HEK293 (cell line): Measurements from ENCODE around the gene FTO.
"Not testable (repeated sequence)": the region's sequence is repeated elsewhere in the genome, so short reads cannot be mapped to it uniquely, and the experiment has no call there.

Source experiments
- CTCF ChIA-PET: fragments of 350-600 bp; formaldehyde crosslinking; extraction: SDS; loops from one replicate; lab custom pipeline; 2021; ENCODE audit warnings: antibody characterized with exemption; lab: Yijun Ruan, JAX
- POLR2A ChIA-PET: fragments of 300-600 bp; formaldehyde crosslinking; extraction: SDS; loops from one replicate; lab custom pipeline; 2020; ENCODE audit warnings: antibody characterized with exemption, inconsistent platforms; lab: Yijun Ruan, JAX
- H3K27ac ChIP-seq: fragments of 200-500 bp; sonication (Bioruptor generic); 2 replicates; pipeline ENCODE4 v1.5.1; 2014; ENCODE audit warnings: low read depth, low read length, control low read depth, inconsistent platforms; ENCODE audit errors: extremely low read depth
- H3K36me3 ChIP-seq, 2 experiments: fragments of 200-500 bp in 1 of 2; sonication (Bioruptor generic) in 1 of 2; 1 replicate in 1 of 2; 2 replicates in 1 of 2; pipeline ENCODE4 v1.5.1; 2014 to 2017; ENCODE audit warnings: inconsistent platforms in 2 of 2, low read length in 2 of 2; ENCODE audit not compliant: control insufficient read depth in 2 of 2, insufficient read depth in 1 of 2
- H3K4me1 ChIP-seq: fragments of 200-500 bp; sonication (Bioruptor generic); 2 replicates; pipeline ENCODE4 v1.5.1; 2014; ENCODE audit warnings: mild to moderate bottlenecking, low read length, inconsistent platforms; ENCODE audit not compliant: control insufficient read depth, insufficient read depth
- H3K4me3 ChIP-seq: 2 replicates; pipeline ENCODE4 v1.5.1; 2011; ENCODE audit warnings: low read depth, mild to moderate bottlenecking, control low read depth, low read length, moderate library complexity
- H3K9me3 ChIP-seq: fragments of 200-500 bp; sonication (Bioruptor generic); 2 replicates; pipeline ENCODE4 v1.5.1; 2014; ENCODE audit warnings: low read depth, low read length, inconsistent platforms; ENCODE audit not compliant: control insufficient read depth, insufficient read depth
- GLI2 ChIP-seq: fragments of 450-650 bp; formaldehyde crosslinking; IDR thresholded peaks from 2 replicates; pipeline ENCODE4; 2017; ENCODE audit warnings: missing biosample characterization, missing genetic modification characterization, low read depth, borderline replicate concordance
- HOXC10 ChIP-seq: sonication (generic); formaldehyde crosslinking; IDR thresholded peaks from 2 replicates; pipeline ENCODE4 v1.8.1; 2023; ENCODE audit warnings: mild to moderate bottlenecking, missing genetic modification reagents
- KLF1 ChIP-seq: fragments of 450-650 bp; formaldehyde crosslinking; IDR thresholded peaks from 2 replicates; pipeline ENCODE4 v1.5.1; 2016; ENCODE audit warnings: missing biosample characterization, missing genetic modification characterization
- ZEB2 ChIP-seq: fragments of 450-650 bp; formaldehyde crosslinking; IDR thresholded peaks from 2 replicates; pipeline ENCODE4 v1.5.1; 2016; ENCODE audit warnings: missing biosample characterization, missing genetic modification characterization
- ZFP37 ChIP-seq: fragments of 450-650 bp; formaldehyde crosslinking; IDR thresholded peaks from 2 replicates; pipeline ENCODE4 v1.5.1; 2016; ENCODE audit warnings: missing biosample characterization, missing genetic modification characterization
- ZIC2 ChIP-seq: fragments of 450-650 bp; formaldehyde crosslinking; IDR thresholded peaks from 2 replicates; pipeline ENCODE4 v1.5.1; 2016; ENCODE audit warnings: missing biosample characterization, missing genetic modification characterization
- ZNF2 ChIP-seq: fragments of 450-650 bp; formaldehyde crosslinking; IDR thresholded peaks from 2 replicates; pipeline ENCODE4 v1.5.1; 2016; ENCODE audit warnings: missing biosample characterization, missing genetic modification characterization
- ZNF501 ChIP-seq: fragments of 450-650 bp; formaldehyde crosslinking; IDR thresholded peaks from 2 replicates; pipeline ENCODE4 v1.5.1; 2016; ENCODE audit warnings: missing biosample characterization, missing genetic modification characterization
- ZNF510 ChIP-seq: fragments of 450-650 bp; formaldehyde crosslinking; IDR thresholded peaks from 2 replicates; pipeline ENCODE4 v1.5.1; 2018; ENCODE audit warnings: mild to moderate bottlenecking, missing genetic modification characterization, missing biosample characterization; ENCODE audit not compliant: insufficient replicate concordance
- ZNF558 ChIP-seq: fragments of 450-650 bp; formaldehyde crosslinking; IDR thresholded peaks from 2 replicates; pipeline ENCODE4 v1.5.1; 2016; ENCODE audit warnings: missing biosample characterization, missing genetic modification characterization
- ZNF791 ChIP-seq: fragments of 450-650 bp; formaldehyde crosslinking; IDR thresholded peaks from 2 replicates; pipeline ENCODE4 v1.5.1; 2016; ENCODE audit warnings: missing biosample characterization, missing genetic modification characterization
- ZSCAN18 ChIP-seq: fragments of 450-650 bp; formaldehyde crosslinking; IDR thresholded peaks from 2 replicates; pipeline ENCODE4 v1.5.1; 2016; ENCODE audit warnings: missing biosample characterization, missing genetic modification characterization
- ZSCAN23 ChIP-seq: fragments of 450-650 bp; formaldehyde crosslinking; IDR thresholded peaks from 2 replicates; pipeline ENCODE4 v1.5.1; 2016; ENCODE audit warnings: missing biosample characterization, missing genetic modification characterization
- ZSCAN5A ChIP-seq: fragments of 450-650 bp; formaldehyde crosslinking; IDR thresholded peaks from 2 replicates; pipeline ENCODE4 v1.5.1; 2016; ENCODE audit warnings: missing biosample characterization, missing genetic modification characterization
- TF ChIP-seq, protein P1 (sequence below): fragments of 450-650 bp; formaldehyde crosslinking; IDR thresholded peaks from 2 replicates; pipeline ENCODE4 v1.5.1; 2016; ENCODE audit warnings: missing biosample characterization, missing genetic modification characterization
- TF ChIP-seq, protein P2 (sequence below): fragments of 450-650 bp; formaldehyde crosslinking; conservative IDR thresholded peaks from 2 replicates; pipeline ENCODE4 v1.5.1; 2016; ENCODE audit warnings: low read depth, missing biosample characterization, missing genetic modification characterization

Gene FTO

DNA sequence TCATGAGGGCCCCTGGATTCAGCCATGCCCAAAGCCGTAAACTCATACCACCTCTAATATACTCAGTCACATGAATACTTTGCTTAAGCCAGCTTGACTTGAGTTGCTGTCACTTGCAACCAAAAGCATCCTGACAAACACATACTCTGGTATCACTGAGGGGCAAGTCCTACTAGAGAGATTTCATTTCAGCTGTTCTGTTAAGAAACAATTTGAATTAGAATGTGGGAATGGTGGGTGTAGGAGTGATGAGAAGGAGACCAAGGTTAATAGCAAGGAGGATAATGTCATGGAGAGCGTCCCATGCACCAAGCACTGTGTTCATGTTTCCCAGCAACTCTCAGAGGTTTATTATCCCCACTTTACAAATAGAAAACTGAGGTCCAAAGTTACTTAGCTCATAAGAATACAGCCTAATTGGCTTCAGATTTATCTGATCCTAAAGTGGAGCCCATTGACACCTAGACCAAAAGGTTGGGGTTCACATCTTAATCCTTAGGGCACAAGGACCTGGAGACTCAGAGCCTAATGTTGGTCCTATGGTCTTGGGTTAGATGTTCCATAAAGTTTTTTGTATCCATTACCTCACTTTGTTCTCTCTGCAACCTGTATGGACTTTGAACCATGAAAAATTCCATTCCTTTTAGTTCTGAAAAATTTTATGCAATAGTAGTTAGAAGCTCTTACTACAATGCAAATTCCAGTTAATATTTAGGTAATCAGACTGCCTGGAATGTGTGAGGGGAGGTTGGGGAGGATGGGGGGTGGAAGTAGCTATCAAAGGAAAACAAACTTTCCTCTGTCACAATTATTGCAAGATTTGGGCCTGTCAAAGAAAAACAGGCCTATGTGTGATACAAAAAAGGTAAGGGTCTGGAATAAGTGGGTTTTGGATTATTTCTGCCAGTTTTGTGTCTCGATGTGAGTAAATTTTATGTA, 476.7 kb downstream of the FTO start:
- TF ChIP-seq GLI2 (no peak), ZSCAN5A (tag by site-specific recombination) (no peak), KLF1 (tag by site-specific recombination) (no peak), ZNF558 (tag by site-specific recombination) (no peak), ZFP37 (tag by site-specific recombination) (no peak), ZSCAN23 (tag by site-specific recombination) (no peak), HOXC10 (no peak), ZNF791 (tag by site-specific recombination) (no peak), ZEB2 (tag by site-specific recombination) (no peak), ZSCAN18 (tag by site-specific recombination) (no peak), ZNF510 (tag by site-specific recombination) (no peak), ZNF2 (tag by site-specific recombination) (no peak), ZNF501 (tag by site-specific recombination) (no peak), ZIC2 (tag by site-specific recombination) (no peak)
- TF ChIP-seq, protein P1, sequence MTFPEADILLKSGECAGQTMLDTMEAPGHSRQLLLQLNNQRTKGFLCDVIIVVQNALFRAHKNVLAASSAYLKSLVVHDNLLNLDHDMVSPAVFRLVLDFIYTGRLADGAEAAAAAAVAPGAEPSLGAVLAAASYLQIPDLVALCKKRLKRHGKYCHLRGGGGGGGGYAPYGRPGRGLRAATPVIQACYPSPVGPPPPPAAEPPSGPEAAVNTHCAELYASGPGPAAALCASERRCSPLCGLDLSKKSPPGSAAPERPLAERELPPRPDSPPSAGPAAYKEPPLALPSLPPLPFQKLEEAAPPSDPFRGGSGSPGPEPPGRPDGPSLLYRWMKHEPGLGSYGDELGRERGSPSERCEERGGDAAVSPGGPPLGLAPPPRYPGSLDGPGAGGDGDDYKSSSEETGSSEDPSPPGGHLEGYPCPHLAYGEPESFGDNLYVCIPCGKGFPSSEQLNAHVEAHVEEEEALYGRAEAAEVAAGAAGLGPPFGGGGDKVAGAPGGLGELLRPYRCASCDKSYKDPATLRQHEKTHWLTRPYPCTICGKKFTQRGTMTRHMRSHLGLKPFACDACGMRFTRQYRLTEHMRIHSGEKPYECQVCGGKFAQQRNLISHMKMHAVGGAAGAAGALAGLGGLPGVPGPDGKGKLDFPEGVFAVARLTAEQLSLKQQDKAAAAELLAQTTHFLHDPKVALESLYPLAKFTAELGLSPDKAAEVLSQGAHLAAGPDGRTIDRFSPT, result no peak
- TF ChIP-seq, protein P2, sequence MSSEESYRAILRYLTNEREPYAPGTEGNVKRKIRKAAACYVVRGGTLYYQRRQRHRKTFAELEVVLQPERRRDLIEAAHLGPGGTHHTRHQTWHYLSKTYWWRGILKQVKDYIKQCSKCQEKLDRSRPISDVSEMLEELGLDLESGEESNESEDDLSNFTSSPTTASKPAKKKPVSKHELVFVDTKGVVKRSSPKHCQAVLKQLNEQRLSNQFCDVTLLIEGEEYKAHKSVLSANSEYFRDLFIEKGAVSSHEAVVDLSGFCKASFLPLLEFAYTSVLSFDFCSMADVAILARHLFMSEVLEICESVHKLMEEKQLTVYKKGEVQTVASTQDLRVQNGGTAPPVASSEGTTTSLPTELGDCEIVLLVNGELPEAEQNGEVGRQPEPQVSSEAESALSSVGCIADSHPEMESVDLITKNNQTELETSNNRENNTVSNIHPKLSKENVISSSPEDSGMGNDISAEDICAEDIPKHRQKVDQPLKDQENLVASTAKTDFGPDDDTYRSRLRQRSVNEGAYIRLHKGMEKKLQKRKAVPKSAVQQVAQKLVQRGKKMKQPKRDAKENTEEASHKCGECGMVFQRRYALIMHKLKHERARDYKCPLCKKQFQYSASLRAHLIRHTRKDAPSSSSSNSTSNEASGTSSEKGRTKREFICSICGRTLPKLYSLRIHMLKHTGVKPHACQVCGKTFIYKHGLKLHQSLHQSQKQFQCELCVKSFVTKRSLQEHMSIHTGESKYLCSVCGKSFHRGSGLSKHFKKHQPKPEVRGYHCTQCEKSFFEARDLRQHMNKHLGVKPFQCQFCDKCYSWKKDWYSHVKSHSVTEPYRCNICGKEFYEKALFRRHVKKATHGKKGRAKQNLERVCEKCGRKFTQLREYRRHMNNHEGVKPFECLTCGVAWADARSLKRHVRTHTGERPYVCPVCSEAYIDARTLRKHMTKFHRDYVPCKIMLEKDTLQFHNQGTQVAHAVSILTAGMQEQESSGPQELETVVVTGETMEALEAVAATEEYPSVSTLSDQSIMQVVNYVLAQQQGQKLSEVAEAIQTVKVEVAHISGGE, result no peak
- TF ChIP-seq, all 188 proteins: peak for 0
- Histone ChIP-seq H3K4me1 (no peaks in the 10 kb centered on the region), H3K4me3 (no peak overlapping the region), H3K9me3 (no peaks in the 10 kb centered on the region), H3K27ac (no peak overlapping the region), H3K36me3 (no peaks in the 10 kb centered on the region)
- ChIA-PET CTCF (interaction anchor here (0.6 kb wide), 2 partner anchors 10 to 171 kb away, joined by 3 read pairs; no protein-coding TSS in a partner anchor), POLR2A (no interaction called here)

DNA sequence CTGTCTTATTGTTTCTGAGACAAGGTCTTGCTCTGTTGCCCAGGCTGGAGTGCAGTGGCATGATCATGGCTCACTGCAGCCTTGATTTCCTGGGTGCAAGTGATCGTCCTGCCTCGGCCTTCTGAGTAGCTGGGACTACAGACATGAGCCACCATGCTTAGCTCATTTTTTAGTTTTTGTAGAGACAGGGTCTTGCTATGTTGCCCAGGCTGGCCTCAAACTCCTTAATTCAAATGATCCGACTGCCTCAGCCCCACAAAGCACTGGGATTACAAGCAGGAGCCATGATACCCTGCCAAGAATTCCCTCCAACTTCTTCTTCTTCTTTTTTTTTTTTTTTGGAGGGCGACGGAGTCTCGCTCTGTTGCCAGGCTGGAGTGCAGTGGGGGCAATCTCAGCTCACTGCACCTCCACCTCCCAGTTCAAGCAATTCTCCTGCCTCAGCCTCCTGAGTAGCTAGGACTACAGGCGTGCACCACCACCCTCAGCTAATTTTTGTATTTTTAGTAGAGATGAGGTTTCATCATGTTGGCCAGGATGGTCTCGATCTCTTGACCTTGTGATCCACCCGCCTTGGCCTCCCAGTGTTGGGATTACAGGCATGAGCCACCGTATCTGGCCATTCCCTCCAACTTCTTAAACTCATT, 477.9 kb downstream of the FTO start:
- CTCF ChIA-PET, POLR2A ChIA-PET, H3K9me3 ChIP-seq, H3K27ac ChIP-seq, H3K36me3 ChIP-seq, H3K4me3 ChIP-seq, H3K4me1 ChIP-seq: not testable (repeated sequence)
